Retinal pigment epithelial cell (primary cell): ENCODE data around the gene DLG5.
A peak's percentile ranks its signal among the peaks of the same experiment; 100 is the strongest.
"Not testable (repeated sequence)": the region's sequence is repeated elsewhere in the genome, so short reads cannot be mapped to it uniquely, and the experiment has no call there.

Experiments
- DNase-seq: peaks from one replicate; pipeline ENCODE4 v3.0.0-alpha.2; 2010; ENCODE audit warnings: low read depth
- H3K4me3 ChIP-seq: 2 replicates; pipeline ENCODE4 v1.5.1; 2011; ENCODE audit warnings: mild to moderate bottlenecking, low read length, control low read depth, moderate library complexity
- TF ChIP-seq, protein P1 (sequence below): conservative IDR thresholded peaks from 2 replicates; pipeline ENCODE4 v1.5.1; 2011; ENCODE audit warnings: low read depth, low read length, control low read depth, inconsistent platforms

Gene DLG5

GRCh38 chr10:77776487-77776886, 150.1 kb downstream of the DLG5 start:
- TF ChIP-seq, protein P1, sequence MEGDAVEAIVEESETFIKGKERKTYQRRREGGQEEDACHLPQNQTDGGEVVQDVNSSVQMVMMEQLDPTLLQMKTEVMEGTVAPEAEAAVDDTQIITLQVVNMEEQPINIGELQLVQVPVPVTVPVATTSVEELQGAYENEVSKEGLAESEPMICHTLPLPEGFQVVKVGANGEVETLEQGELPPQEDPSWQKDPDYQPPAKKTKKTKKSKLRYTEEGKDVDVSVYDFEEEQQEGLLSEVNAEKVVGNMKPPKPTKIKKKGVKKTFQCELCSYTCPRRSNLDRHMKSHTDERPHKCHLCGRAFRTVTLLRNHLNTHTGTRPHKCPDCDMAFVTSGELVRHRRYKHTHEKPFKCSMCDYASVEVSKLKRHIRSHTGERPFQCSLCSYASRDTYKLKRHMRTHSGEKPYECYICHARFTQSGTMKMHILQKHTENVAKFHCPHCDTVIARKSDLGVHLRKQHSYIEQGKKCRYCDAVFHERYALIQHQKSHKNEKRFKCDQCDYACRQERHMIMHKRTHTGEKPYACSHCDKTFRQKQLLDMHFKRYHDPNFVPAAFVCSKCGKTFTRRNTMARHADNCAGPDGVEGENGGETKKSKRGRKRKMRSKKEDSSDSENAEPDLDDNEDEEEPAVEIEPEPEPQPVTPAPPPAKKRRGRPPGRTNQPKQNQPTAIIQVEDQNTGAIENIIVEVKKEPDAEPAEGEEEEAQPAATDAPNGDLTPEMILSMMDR = no peak
- DNase-seq = no peak
- H3K4me3 ChIP-seq = no peak overlapping the region

DNA sequence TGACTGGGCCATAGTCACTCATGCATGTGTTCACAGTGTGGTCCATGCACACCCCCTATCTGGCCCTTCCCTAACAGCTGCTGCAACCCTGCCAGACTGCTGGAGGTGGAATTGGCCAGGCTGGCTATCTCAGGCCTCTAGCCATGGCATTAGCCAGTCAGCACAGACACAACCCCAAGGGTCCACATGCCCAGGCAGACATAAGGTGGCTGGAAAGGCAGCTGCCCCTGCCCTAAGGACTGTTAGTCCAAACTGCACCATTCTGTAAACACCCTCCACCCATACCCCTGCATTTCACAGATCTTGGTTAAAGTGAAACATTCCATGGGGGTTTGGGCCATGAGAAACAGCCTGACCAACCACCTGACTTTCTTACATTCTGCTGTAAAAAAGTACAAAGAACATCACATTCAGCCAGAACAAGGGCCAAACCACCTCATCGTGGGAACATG, 151.6 kb downstream of the DLG5 start:
- H3K4me3 ChIP-seq = no peak overlapping the region
- peak; percentile 42 for DNase-seq
- TF ChIP-seq, protein P1 = no peak

DNA sequence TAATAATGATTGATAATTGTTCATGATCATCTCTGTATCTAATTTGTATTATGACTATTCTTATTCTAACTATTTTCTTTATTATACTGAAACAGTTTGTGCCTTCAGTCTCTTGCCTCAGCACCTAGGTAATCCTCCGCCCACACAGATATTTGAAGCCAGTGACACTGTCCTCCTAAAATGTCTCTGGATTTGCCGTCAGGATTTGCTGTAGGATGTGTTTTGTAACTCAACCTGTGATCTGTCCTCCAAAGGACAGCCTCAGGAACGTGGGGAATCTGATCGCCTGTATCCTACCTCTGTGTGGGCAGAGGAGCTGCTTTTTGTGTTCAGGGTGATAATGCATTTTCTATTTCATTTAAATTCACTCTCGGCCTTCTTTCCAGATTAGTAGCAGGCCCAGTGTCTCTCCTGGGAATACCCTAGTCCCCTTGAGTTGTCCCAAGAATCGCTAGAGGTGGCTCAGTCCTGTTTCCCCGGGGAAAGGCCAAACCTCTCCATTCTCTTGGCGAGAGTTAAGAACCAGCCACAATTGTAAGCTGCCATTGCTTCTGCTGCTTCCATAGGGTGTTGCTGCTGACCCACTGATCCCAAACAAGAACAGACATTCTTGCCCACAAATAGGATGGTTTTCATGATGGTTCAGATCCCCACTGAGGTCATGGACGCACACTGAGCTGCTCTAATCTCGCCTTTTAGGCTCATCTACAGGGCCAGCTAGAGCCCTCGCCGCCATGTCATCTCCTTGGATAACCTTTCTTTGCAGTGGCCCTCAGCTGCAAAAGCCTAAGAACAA, 152.7 kb downstream of the DLG5 start:
- DNase-seq = no peak
- TF ChIP-seq, protein P1 = no peak
- no peak overlapping the region for H3K4me3 ChIP-seq

- DNase-seq, H3K4me3 ChIP-seq: not testable (repeated sequence)
Observed at GRCh38 chr10:77772852-77773600, 153.5 kb downstream of the DLG5 start.

DNA sequence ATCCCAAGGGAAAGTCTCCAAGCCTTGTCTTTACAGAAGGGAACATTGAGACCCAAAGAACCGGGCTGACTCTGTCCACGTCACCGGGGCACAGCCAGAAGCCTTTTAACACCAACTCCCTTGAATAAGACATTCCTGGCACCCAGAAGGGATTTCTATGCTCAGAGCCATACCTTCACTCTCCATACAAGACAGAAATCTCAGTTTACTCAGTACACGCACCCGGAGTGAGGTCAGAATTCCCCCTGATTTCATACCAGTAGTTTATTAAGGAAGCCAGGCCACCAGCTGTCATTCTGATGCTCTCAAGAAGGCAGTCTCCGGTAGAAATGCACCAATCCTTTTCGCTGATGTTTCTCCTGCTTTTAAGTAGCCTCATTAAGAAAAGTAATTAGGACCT, 154.7 kb downstream of the DLG5 start:
- H3K4me3 ChIP-seq = no peak overlapping the region
- no peak for DNase-seq
- TF ChIP-seq, protein P1 = no peak

- H3K4me3 ChIP-seq = no peak overlapping the region
- TF ChIP-seq, protein P1 = no peak
- DNase-seq = no peak
Observed at GRCh38 chr10:77771450-77771849, 155.1 kb downstream of the DLG5 start.

- TF ChIP-seq, protein P1 = no peak
- no peak for DNase-seq
- H3K4me3 ChIP-seq = no peak overlapping the region
Observed at GRCh38 chr10:77770868-77771175, 155.7 kb downstream of the DLG5 start.
